GM12865 (cell line): ENCODE measurements around the gene NTRK3.

Experiments
- DNase-seq: peaks from one replicate; pipeline ENCODE4 v3.0.0; 2010; ENCODE audit warnings: low read depth
- H3K4me3 ChIP-seq: 2 replicates; pipeline ENCODE4 v1.5.1; 2011; ENCODE audit warnings: mild to moderate bottlenecking, low read depth, low read length, control low read depth
- TF ChIP-seq, protein P1 (sequence below): IDR thresholded peaks from 2 replicates; pipeline ENCODE4 v1.5.1; 2011; ENCODE audit warnings: low read length, control low read depth, low read depth, inconsistent platforms; ENCODE audit not compliant: insufficient read depth; ENCODE audit errors: missing control alignments

Gene NTRK3

DNA sequence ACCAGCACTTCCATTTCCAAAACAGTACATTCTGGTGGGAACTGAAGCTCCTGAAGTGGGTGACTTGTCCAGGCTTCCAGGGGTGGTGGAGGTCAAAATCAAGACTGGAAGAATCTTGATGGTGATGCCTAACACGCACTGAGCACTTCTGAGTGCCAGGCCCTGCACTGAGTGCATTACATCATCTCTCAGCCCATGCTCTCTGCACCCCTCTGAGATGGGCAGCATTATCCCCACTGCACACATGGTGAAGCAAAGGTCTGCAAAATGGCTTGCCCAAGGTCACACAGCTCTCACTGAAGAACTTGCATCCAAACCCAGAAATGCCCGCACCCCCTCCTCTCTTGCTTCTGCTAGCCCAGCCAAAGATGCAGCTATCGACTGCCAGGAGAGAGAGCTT lies 36.9 kb downstream of the NTRK3 start:
- TF ChIP-seq, protein P1, sequence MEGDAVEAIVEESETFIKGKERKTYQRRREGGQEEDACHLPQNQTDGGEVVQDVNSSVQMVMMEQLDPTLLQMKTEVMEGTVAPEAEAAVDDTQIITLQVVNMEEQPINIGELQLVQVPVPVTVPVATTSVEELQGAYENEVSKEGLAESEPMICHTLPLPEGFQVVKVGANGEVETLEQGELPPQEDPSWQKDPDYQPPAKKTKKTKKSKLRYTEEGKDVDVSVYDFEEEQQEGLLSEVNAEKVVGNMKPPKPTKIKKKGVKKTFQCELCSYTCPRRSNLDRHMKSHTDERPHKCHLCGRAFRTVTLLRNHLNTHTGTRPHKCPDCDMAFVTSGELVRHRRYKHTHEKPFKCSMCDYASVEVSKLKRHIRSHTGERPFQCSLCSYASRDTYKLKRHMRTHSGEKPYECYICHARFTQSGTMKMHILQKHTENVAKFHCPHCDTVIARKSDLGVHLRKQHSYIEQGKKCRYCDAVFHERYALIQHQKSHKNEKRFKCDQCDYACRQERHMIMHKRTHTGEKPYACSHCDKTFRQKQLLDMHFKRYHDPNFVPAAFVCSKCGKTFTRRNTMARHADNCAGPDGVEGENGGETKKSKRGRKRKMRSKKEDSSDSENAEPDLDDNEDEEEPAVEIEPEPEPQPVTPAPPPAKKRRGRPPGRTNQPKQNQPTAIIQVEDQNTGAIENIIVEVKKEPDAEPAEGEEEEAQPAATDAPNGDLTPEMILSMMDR = no peak
- H3K4me3 ChIP-seq = no peak overlapping the region
- no peak for DNase-seq

DNA sequence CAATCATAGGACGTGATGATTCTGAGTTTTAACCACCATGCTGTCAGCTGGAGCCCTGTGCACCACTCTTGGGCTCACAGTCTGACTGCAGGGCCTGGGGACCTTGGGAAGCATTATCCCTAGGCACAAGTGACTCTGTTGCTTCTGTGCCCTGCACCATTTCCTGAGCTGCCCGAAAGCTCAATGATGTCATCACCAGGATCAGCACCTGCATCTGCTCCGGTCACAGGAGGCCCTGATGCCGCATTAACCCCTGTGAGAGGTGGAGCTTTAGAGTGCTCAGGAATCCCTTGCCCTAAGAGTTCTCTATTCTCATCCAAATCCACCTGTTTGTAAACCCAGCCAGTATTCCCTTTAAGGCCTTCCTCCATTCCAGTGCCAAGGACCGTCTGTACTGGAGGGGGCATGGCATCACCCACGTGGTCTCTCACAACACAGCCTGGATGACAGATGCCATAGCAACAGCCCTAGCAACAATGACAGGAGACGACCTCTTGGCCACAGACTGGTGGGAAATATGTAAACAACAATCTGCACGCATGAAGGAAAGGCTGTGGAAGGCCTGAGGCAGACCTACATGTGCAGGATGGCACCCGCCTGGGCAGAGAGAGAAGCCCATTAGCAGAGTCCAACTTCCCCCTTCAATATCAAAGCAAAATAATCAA lies 37.9 kb downstream of the NTRK3 start:
- no peak overlapping the region for H3K4me3 ChIP-seq
- TF ChIP-seq, protein P1 = no peak
- DNase-seq = no peak

DNA sequence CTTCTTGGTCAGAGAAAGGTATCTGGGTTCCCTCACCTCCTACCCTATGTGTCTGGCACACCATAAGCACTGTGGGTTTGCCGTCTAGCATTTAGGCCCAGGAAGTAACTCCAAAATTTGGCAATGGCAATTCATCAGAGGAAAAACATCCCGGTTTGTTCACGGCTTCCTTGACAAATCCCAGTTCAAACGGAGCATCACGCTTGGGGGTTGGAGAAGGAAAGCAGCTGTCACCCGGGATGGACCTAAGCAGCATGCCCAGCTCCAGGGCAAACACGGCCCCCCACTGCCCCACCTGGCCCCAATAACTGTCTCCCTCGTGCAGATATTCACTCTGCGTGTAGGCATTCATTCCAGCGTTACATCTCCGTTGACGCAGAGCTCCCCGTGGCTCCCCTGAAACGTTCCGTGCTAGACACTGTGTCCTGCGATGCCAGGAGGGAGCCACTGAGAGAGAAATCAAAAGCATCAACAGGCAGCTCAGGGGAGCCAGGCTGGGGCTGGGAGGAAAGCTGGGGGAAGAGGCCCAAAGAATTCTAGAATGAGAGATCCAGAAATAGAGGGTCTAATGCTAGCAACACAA lies 41.4 kb downstream of the NTRK3 start:
- no peak overlapping the region for H3K4me3 ChIP-seq
- DNase-seq = no peak
- TF ChIP-seq, protein P1 = no peak

DNA sequence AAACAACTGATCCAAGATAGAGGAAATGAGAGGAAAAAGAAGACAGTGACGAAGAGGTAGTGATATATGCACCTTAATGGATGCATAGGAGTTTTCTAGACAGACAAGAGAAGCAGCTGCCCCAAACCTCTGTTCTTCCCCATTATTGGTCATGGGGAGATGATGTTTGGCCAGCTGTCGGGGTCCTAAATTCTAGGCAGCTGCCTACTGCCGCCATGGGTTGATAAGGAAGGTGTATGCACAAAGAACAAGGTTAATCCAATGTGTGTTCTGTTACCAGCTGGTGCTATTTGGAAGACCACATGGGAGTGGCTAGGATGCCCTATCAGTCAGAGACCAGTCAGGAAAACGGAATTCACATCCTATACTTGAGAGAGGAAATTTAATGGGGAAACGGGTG lies 47.4 kb downstream of the NTRK3 start:
- TF ChIP-seq, protein P1 = no peak
- no peak for DNase-seq
- H3K4me3 ChIP-seq = no peak overlapping the region

DNA sequence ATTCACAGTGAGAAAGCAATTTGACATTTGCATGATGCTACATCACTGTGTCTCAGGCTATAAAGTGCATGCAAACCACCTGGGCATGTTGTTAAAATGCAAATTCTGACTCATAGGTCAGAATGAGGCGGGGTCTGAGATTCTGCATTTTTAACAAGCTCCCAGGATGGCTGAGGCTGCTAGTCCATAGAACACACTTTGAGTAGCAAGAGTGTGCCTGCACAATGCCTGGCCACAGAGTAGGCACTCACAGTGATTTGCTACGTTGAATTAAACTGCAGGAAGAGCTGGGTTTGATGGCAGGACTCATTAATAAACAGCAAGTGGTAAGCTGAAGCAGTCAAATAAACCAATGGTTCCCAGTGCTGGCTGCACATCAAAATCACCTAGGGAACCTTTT lies 48.1 kb downstream of the NTRK3 start:
- TF ChIP-seq, protein P1 = no peak
- H3K4me3 ChIP-seq = no peak overlapping the region
- no peak for DNase-seq

DNA sequence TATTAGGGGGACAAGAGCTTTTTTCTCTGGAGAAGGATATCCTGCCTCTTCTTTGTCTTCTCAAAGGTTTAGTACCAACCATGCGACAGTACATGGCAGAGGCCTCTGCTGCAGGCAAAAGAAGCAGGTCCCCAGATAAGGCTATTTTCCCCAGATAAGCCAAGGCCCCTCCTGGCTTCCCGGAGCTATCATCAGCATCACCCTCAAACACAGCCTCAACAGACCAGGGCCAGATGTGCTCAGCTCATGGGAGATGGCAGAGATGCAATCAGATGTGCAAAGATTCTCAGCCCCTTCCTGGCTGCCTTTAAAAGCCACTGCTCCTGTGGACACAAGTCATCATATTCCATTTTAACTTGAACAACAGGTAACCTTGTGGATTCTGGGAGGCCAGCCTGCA lies 49.0 kb downstream of the NTRK3 start:
- TF ChIP-seq, protein P1 = no peak
- no peak overlapping the region for H3K4me3 ChIP-seq
- DNase-seq = no peak

DNA sequence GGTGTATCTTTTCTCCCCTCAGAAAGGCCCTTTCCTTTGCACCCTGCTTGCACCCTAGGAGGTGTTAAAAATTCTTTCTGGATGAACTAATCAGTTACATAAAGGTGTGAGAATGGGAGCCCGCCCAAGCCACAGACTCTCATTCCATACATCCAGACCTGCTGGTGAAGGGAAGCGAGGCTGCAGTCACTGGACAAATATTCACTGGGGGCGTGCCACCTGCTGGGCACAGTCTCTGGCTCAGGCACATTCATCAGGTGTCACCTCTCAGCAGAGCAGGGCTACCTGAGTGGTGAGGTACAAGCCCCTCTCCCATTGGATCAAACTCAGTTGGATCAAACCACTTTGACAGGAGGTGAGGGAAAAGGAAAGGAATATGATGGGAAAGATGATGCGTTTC lies 52.0 kb downstream of the NTRK3 start:
- DNase-seq = no peak
- no peak overlapping the region for H3K4me3 ChIP-seq
- TF ChIP-seq, protein P1 = no peak
